ENCODE results near the gene ITPKB. TPM values are rescaled to one million over a fixed set of nuclear protein-coding genes. Genes with fewer than 3 reads are reported as not detected.

Gene ITPKB
- polyA plus RNA-seq, 3 donors from 2014 or later, result 14.1 to 37.8 (median 18.7) TPM

GRCh38 chr1:226656601-226657277 is 82.3 kb downstream of the ITPKB start:
- Mint-ChIP-seq H3K4me1 (peaks cover 29 to 36% of the 10 kb centered on the region in 2 donors), H3K4me3 (peak overlapping the region; percentile 10 to 62 (median 25)), H3K9me3 (no peaks in the 10 kb centered on the region), H3K27ac (no peak overlapping the region), H3K36me3 (peaks cover 0 to 3% (median 0%) of the 10 kb centered on the region in 3 donors), H3K27me3 (ENCODE audit: low read depth in 3 of 3) (peaks cover 1 to 16% (median 4%) of the 10 kb centered on the region in 3 donors)
- no peak for DNase-seq

- Mint-ChIP-seq H3K27ac (no peak overlapping the region), H3K4me1 (peaks cover 23 to 33% of the 10 kb centered on the region in 2 donors), H3K27me3 (ENCODE audit: low read depth in 3 of 3) (peaks cover 1 to 16% (median 4%) of the 10 kb centered on the region in 3 donors), H3K4me3 (peak overlapping the region in 4 of 5 donors; percentile 25 to 87 (median 71)), H3K9me3 (no peaks in the 10 kb centered on the region), H3K36me3 (peaks cover 0 to 3% (median 0%) of the 10 kb centered on the region in 3 donors)
- DNase-seq, result no peak
Measured at GRCh38 chr1:226656201-226656600, 82.9 kb downstream of the ITPKB start.

- Mint-ChIP-seq H3K9me3 (no peaks in the 10 kb centered on the region), H3K4me1 (peaks cover 16 to 31% of the 10 kb centered on the region in 2 donors), H3K36me3 (peaks cover 0 to 3% (median 0%) of the 10 kb centered on the region in 3 donors), H3K27me3 (ENCODE audit: low read depth in 3 of 3) (peaks cover 1 to 14% (median 1%) of the 10 kb centered on the region in 3 donors), H3K27ac (no peak overlapping the region), H3K4me3 (peak overlapping the region; percentile 83 to 96 (median 87))
- peak; percentile 45 to 55 (median 55) for DNase-seq
Measured at GRCh38 chr1:226655251-226656163, 83.6 kb downstream of the ITPKB start.

GRCh38 chr1:226654668-226655055 is 84.4 kb downstream of the ITPKB start:
- Mint-ChIP-seq H3K4me3 (peak overlapping the region; percentile 83 to 96 (median 87)), H3K9me3 (no peaks in the 10 kb centered on the region), H3K36me3 (no peaks in the 10 kb centered on the region), H3K27me3 (ENCODE audit: low read depth in 3 of 3) (peaks cover 0 to 13% (median 1%) of the 10 kb centered on the region in 3 donors), H3K27ac (no peak overlapping the region), H3K4me1 (peaks cover 8 to 31% of the 10 kb centered on the region in 2 donors)
- DNase-seq, result no peak

GRCh38 chr1:226654046-226654667 is 84.9 kb downstream of the ITPKB start:
- Mint-ChIP-seq H3K4me3 (peak overlapping the region; percentile 83 to 96 (median 87)), H3K36me3 (peaks cover 0 to 3% (median 0%) of the 10 kb centered on the region in 3 donors), H3K4me1 (peaks cover 4 to 32% of the 10 kb centered on the region in 2 donors), H3K27ac (no peak overlapping the region), H3K27me3 (ENCODE audit: low read depth in 3 of 3) (peaks cover 0 to 15% (median 1%) of the 10 kb centered on the region in 3 donors), H3K9me3 (no peaks in the 10 kb centered on the region)
- DNase-seq, result peak in 2 of 3 donors; percentile 35 to 38

- H3K4me1 Mint-ChIP-seq, result peaks cover 0 to 31% of the 10 kb centered on the region in 2 donors
- peaks cover 0 to 9% (median under 1%) of the 10 kb centered on the region in 3 donors for H3K36me3 Mint-ChIP-seq
- no peak overlapping the region for H3K27ac Mint-ChIP-seq
- peak; percentile 81 to 82 (median 82) for DNase-seq
- H3K4me3 Mint-ChIP-seq, result peak overlapping the region; percentile 83 to 96 (median 87)
- no peaks in the 10 kb centered on the region for H3K9me3 Mint-ChIP-seq
- H3K27me3 Mint-ChIP-seq (ENCODE audit: low read depth in 3 of 3), result peaks cover 0 to 15% (median 1%) of the 10 kb centered on the region in 3 donors
Measured at GRCh38 chr1:226653311-226653921, 85.7 kb downstream of the ITPKB start.

GRCh38 chr1:226652613-226653012 is 86.5 kb downstream of the ITPKB start:
- no peaks in the 10 kb centered on the region for H3K9me3 Mint-ChIP-seq
- peaks cover 0 to 17% (median 5%) of the 10 kb centered on the region in 3 donors for H3K36me3 Mint-ChIP-seq
- no peak overlapping the region for H3K27ac Mint-ChIP-seq
- H3K27me3 Mint-ChIP-seq (ENCODE audit: low read depth in 3 of 3), result peaks cover 0 to 15% (median 1%) of the 10 kb centered on the region in 3 donors
- H3K4me3 Mint-ChIP-seq, result peak overlapping the region in 4 of 5 donors; percentile 83 to 96 (median 90)
- no peak for DNase-seq
- peaks cover 0 to 23% of the 10 kb centered on the region in 2 donors for H3K4me1 Mint-ChIP-seq

GRCh38 chr1:226651732-226652105 is 87.4 kb downstream of the ITPKB start:
- no peak for DNase-seq
- Mint-ChIP-seq H3K9me3 (no peaks in the 10 kb centered on the region), H3K27ac (peak overlapping the region in 1 of 6 donors; percentile 49), H3K36me3 (peaks cover 0 to 24% (median 5%) of the 10 kb centered on the region in 3 donors), H3K4me1 (peaks cover 0 to 27% of the 10 kb centered on the region in 2 donors), H3K4me3 (no peak overlapping the region), H3K27me3 (ENCODE audit: low read depth in 3 of 3) (peaks cover 0 to 15% (median 1%) of the 10 kb centered on the region in 3 donors)

GRCh38 chr1:226651041-226651731 is 87.9 kb downstream of the ITPKB start:
- H3K36me3 Mint-ChIP-seq, result peaks cover 0 to 24% (median 5%) of the 10 kb centered on the region in 3 donors
- H3K4me1 Mint-ChIP-seq, result peaks cover under 1 to 30% of the 10 kb centered on the region in 2 donors
- H3K4me3 Mint-ChIP-seq, result peak overlapping the region in 1 of 5 donors; percentile 29
- peak overlapping the region in 2 of 6 donors; percentile 78 for H3K27ac Mint-ChIP-seq
- no peak for DNase-seq
- peaks cover 0 to 15% (median 1%) of the 10 kb centered on the region in 3 donors for H3K27me3 Mint-ChIP-seq (ENCODE audit: low read depth in 3 of 3)
- no peaks in the 10 kb centered on the region for H3K9me3 Mint-ChIP-seq

GRCh38 chr1:226650236-226650841 is 88.7 kb downstream of the ITPKB start:
- H3K4me3 Mint-ChIP-seq, result peak overlapping the region in 1 of 5 donors; percentile 16

GRCh38 chr1:226649780-226650179 is 89.3 kb downstream of the ITPKB start:
- peak; percentile 40 to 47 (median 44) for DNase-seq
- H3K4me1 Mint-ChIP-seq, result peaks cover 13 to 41% of the 10 kb centered on the region in 2 donors

More at GRCh38 chr1:226650236-226650841, 88.7 kb downstream of the ITPKB start:
- Mint-ChIP-seq H3K36me3 (peaks cover 0 to 24% (median 5%) of the 10 kb centered on the region in 3 donors), H3K9me3 (no peaks in the 10 kb centered on the region), H3K4me1 (peaks cover 8 to 37% of the 10 kb centered on the region in 2 donors), H3K27me3 (ENCODE audit: low read depth in 3 of 3) (peaks cover 1 to 15% (median 3%) of the 10 kb centered on the region in 3 donors), H3K27ac (peak overlapping the region in 3 of 6 donors; percentile 62 to 80 (median 78))
- DNase-seq, result no peak

GRCh38 chr1:226649244-226649643 is 89.8 kb downstream of the ITPKB start:
- peaks cover 1 to 12% (median 3%) of the 10 kb centered on the region in 3 donors for H3K27me3 Mint-ChIP-seq (ENCODE audit: low read depth in 3 of 3)
- H3K4me1 Mint-ChIP-seq, result peaks cover 19 to 47% of the 10 kb centered on the region in 2 donors
- H3K27ac Mint-ChIP-seq, result peak overlapping the region in 5 of 6 donors; percentile 57 to 87 (median 69)
- H3K9me3 Mint-ChIP-seq, result no peaks in the 10 kb centered on the region
- H3K36me3 Mint-ChIP-seq, result peaks cover 0 to 24% (median 5%) of the 10 kb centered on the region in 3 donors
- DNase-seq, result no peak
- peak overlapping the region in 1 of 5 donors; percentile 36 for H3K4me3 Mint-ChIP-seq

More at GRCh38 chr1:226649780-226650179, 89.3 kb downstream of the ITPKB start:
- Mint-ChIP-seq H3K4me3 (peak overlapping the region in 1 of 5 donors; percentile 44), H3K27ac (peak overlapping the region in 3 of 6 donors; percentile 70 to 90 (median 78)), H3K36me3 (peaks cover 0 to 24% (median 5%) of the 10 kb centered on the region in 3 donors), H3K27me3 (ENCODE audit: low read depth in 3 of 3) (peaks cover 1 to 15% (median 3%) of the 10 kb centered on the region in 3 donors), H3K9me3 (no peaks in the 10 kb centered on the region)
